Activated CD8-positive, alpha-beta memory T cell treated with anti-CD3 and anti-CD28 coated beads, Interleukin-2, amount 10 ng/mL, durations not matched to agents 7 days and 5 days (primary cell): ENCODE results near the gene CDKAL1. TPM values are rescaled to one million over a fixed set of nuclear protein-coding genes. Genes with fewer than 3 reads are reported as not detected.
A peak's percentile ranks its signal among the peaks of the same experiment; 100 is the strongest.

ENCODE experiments used
- ATAC-seq: fragments of 150-1000 bp; cut with Tn5 transposase; one replicate; pipeline ENCODE4 v1.10.0; 2021; ENCODE audit warnings: moderate library complexity
- CTCF ChIA-PET: fragments of 350-600 bp; sonication (Branson Sonifier 250); formaldehyde crosslinking; loops from one replicate; lab custom pipeline; 2021; ENCODE audit warnings: antibody characterized with exemption; lab: Charles Lee
- DNase-seq: peaks from one replicate; pipeline ENCODE4 v3.0.0-alpha.2; 2020
- H3K27ac Mint-ChIP-seq: one replicate; pipeline ENCODE4 v1.8.0; 2021; ENCODE audit warnings: mild to moderate bottlenecking, mixed read lengths
- H3K27me3 Mint-ChIP-seq: one replicate; pipeline ENCODE4 v1.8.0; 2021; ENCODE audit warnings: mixed read lengths
- H3K36me3 Mint-ChIP-seq: one replicate; pipeline ENCODE4 v1.8.0; 2021; ENCODE audit warnings: mild to moderate bottlenecking, mixed read lengths
- H3K4me1 Mint-ChIP-seq: one replicate; pipeline ENCODE4 v1.8.0; 2021; ENCODE audit warnings: mixed read lengths
- H3K4me3 Mint-ChIP-seq: one replicate; pipeline ENCODE4 v1.8.0; 2021; ENCODE audit warnings: mild to moderate bottlenecking, moderate library complexity, mixed read lengths
- H3K9me3 Mint-ChIP-seq: one replicate; pipeline ENCODE4 v1.8.0; 2022; ENCODE audit warnings: low read depth, mixed read lengths
- total RNA-seq, 2 experiments: library from RNA; stranded (reverse); gene quantifications; one replicate each; pipeline ENCODE4 v1.2.3, GENCODE V29; 2021

CDKAL1 gene
- total RNA-seq, 2 experiments from 2014 or later: 27.9 to 30.0 TPM

DNA sequence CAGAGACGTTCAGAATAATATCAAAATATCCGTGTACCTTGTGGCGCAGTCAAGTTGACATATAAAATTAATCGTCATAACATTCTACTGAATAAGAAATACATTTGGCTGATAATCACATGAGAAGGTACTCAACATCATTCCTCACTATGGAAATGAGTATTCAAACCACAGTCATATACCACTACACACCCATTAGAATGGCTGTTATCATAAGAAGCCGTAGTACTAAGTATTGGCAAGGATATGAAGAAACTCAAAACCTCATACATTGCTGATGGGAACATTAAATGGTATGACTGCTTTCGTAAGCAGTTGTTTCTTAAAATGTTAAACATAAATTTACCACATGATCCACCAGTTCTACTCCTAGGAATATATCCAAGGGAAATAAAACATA is 244.7 kb downstream of the CDKAL1 start:
- CTCF ChIA-PET: no interaction called here
- H3K36me3 Mint-ChIP-seq: peaks cover 22% of the 10 kb centered on the region
- no peaks in the 10 kb centered on the region for H3K9me3 Mint-ChIP-seq
- ATAC-seq (peak; percentile 33), DNase-seq (no peak)
- peaks cover 6% of the 10 kb centered on the region for H3K4me1 Mint-ChIP-seq
- no peaks in the 10 kb centered on the region for H3K27me3 Mint-ChIP-seq
- H3K4me3 Mint-ChIP-seq: no peak overlapping the region
- no peak overlapping the region for H3K27ac Mint-ChIP-seq

DNA sequence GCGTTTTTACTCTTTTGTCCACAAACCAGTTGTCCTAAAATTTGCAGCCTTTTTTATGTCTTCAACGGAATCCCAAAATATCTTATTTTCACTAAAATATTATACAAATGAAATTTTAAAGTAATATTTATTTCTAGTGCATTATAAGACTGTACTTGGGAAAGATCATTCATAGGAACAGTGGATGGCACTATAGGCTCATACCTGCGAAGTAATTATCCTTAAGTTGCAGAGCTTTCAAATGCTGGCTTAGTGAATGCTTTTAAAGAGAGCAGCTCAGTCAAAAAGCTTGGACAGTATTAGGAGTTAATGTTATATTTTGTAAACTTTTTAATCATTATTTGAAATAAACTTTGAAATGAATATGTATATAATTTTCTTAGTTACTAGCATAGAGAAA is 254.9 kb downstream of the CDKAL1 start:
- no peak overlapping the region for H3K4me3 Mint-ChIP-seq
- CTCF ChIA-PET: no interaction called here
- H3K36me3 Mint-ChIP-seq: peaks cover 13% of the 10 kb centered on the region
- DNase-seq (no peak), ATAC-seq (no peak)
- H3K4me1 Mint-ChIP-seq: peaks cover 6% of the 10 kb centered on the region
- no peak overlapping the region for H3K27ac Mint-ChIP-seq
- H3K27me3 Mint-ChIP-seq: no peaks in the 10 kb centered on the region
- H3K9me3 Mint-ChIP-seq: no peaks in the 10 kb centered on the region

DNA sequence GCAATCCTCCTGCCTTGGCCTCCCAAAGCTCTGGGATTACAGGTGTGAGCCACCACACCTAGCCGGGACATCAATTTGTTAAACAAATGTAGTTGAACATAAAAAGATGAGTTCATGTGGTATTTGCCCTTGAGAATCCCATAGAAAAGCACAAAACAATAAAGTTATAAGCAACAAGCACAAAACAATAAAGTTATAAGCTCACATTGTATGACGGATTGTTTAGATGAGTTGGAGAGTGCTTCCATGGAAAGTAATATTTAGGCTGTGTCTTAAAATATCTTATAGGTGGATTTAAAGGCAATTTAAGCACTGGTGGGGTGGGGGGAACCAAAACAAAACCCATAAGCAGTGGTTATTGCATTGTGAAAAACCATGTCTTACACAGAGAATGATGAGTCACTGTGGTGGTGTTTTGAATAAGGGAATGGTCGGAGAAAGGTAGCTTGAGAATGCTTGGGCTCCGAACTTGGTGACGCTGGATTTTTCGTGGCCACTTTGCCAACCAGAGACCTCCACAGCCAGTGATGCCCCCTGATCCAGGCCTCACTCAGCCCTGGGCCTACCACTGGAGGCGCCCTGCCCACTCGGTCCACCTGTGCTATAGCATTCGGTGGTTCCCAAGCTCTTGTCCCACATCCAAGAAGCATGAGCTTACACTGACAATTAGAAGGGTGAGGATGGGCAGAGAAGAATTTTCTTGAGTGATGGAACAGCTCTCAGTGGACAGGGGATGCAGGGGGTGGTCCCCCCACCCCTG is 256.0 kb downstream of the CDKAL1 start:
- Mint-ChIP-seq H3K4me3 (no peak overlapping the region), H3K36me3 (peaks cover 13% of the 10 kb centered on the region), H3K27me3 (no peaks in the 10 kb centered on the region), H3K4me1 (peaks cover 6% of the 10 kb centered on the region), H3K27ac (no peak overlapping the region), H3K9me3 (no peaks in the 10 kb centered on the region)
- CTCF ChIA-PET: no interaction called here
- ATAC-seq: no peak
- no peak for DNase-seq

DNA sequence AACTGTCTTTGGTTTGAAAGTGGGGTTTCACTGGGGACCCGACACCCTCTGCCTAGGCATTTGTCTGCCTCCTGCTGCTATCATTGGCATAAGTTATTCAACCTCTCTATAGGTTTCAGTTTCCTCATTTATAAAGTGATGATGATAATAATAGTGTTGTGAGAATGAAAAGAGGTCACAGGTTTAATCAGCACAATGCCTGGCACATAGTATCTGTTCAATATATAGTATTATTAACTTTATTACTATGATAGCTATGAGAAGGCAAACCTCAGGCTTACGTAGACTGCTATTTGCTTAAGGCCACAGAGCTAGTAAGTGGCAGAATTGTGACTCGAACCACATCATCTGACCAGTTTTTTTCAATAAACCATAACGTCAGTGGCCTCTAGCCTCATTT is 256.8 kb downstream of the CDKAL1 start:
- H3K4me3 Mint-ChIP-seq: no peak overlapping the region
- no peak overlapping the region for H3K27ac Mint-ChIP-seq
- peaks cover 6% of the 10 kb centered on the region for H3K4me1 Mint-ChIP-seq
- H3K36me3 Mint-ChIP-seq: peaks cover 13% of the 10 kb centered on the region
- DNase-seq (no peak), ATAC-seq (no peak)
- CTCF ChIA-PET: no interaction called here
- H3K9me3 Mint-ChIP-seq: no peaks in the 10 kb centered on the region
- no peaks in the 10 kb centered on the region for H3K27me3 Mint-ChIP-seq

DNA sequence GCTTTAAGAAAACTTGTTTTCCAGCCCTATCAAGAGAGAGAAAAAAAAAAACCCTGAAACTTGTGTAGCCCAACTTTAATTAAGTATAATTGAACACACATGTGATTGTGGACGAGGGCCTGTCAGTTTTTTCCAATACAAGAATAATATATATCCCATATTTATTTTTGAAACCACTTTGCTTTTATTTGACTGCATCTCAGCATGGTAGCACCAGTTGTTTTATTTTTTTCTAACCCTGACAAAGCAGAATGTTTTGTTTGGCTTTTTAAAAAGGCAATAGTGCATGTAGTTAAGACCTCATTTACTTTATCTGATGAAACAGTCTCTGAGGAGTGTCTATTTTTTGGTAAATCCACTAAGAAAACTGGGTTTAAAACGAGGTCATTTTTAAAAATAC is 257.7 kb downstream of the CDKAL1 start:
- DNase-seq: no peak
- peaks cover 6% of the 10 kb centered on the region for H3K4me1 Mint-ChIP-seq
- CTCF ChIA-PET: no interaction called here
- no peak overlapping the region for H3K27ac Mint-ChIP-seq
- no peak for ATAC-seq
- H3K9me3 Mint-ChIP-seq: no peaks in the 10 kb centered on the region
- peaks cover 16% of the 10 kb centered on the region for H3K36me3 Mint-ChIP-seq
- no peaks in the 10 kb centered on the region for H3K27me3 Mint-ChIP-seq
- H3K4me3 Mint-ChIP-seq: no peak overlapping the region

DNA sequence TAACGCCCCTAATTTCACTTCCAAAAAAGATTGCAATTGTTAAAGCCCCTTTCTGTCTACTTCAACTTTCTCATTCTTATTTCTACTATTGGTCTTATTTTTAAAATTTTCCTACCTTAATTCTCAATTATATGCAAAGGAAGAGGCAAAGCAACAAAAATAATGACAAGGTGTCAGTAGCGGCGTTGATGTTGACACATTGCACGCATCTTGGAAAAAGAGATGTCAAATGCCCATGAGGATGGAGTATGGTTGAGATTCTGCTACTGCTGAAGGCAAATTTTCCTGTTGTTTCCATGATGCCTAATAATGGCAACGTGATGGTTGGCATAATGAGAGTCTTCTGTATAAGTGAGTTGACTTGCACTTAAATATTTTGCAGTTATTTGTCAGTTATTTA is 258.9 kb downstream of the CDKAL1 start:
- DNase-seq: no peak

DNA sequence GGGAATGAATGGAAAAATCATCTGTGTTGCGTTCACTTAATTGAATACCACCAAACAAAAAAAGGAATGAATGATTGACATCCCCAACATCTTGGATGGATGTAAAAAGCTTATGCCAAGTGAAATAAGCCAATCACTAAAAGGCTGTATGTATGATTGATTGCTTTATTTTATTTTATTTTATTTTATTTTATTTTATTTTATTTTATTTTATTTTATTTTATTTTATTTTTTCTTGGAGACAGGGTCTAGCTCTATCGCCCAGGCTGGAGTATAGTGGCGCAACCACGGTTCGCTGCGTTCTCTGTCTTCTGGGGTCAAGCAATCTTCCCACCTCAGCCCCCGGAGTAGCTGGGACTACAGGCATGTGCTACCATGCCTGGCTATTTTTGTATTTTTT is 263.3 kb downstream of the CDKAL1 start:
- H3K4me3 Mint-ChIP-seq: no peak overlapping the region
- no peaks in the 10 kb centered on the region for H3K4me1 Mint-ChIP-seq
- CTCF ChIA-PET: no interaction called here
- peaks cover 19% of the 10 kb centered on the region for H3K36me3 Mint-ChIP-seq
- H3K27me3 Mint-ChIP-seq: no peaks in the 10 kb centered on the region
- no peak overlapping the region for H3K27ac Mint-ChIP-seq
- no peaks in the 10 kb centered on the region for H3K9me3 Mint-ChIP-seq
- DNase-seq (no peak), ATAC-seq (no peak)

More for the DNA sequence above, 258.9 kb downstream of the CDKAL1 start:
- H3K4me3 Mint-ChIP-seq: no peak overlapping the region
- no peak for ATAC-seq
- CTCF ChIA-PET: no interaction called here
- no peak overlapping the region for H3K27ac Mint-ChIP-seq
- H3K4me1 Mint-ChIP-seq: peaks cover 6% of the 10 kb centered on the region
- no peaks in the 10 kb centered on the region for H3K9me3 Mint-ChIP-seq
- no peaks in the 10 kb centered on the region for H3K27me3 Mint-ChIP-seq
- peaks cover 24% of the 10 kb centered on the region for H3K36me3 Mint-ChIP-seq

DNA sequence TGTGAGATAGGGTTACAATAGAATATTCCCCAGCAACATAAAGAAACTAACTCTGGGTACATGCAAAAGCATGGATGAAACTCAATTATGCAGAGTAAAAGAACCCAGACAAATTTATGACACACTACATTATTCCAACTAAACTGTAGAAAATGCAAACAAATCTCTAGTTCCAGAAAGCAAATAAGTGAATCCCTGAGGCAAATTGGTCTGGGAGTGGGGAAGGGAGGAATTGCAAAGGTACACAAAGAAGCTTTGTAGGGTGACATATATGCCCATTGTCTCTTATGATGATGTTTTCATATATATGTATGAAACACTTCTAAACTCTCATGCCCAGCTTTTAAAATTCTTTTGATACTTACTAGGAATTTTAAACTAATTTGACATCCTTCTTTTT is 266.0 kb downstream of the CDKAL1 start:
- Mint-ChIP-seq H3K4me3 (no peak overlapping the region), H3K9me3 (no peaks in the 10 kb centered on the region), H3K36me3 (peaks cover 22% of the 10 kb centered on the region), H3K27me3 (no peaks in the 10 kb centered on the region), H3K4me1 (no peaks in the 10 kb centered on the region), H3K27ac (no peak overlapping the region)
- no peak for DNase-seq
- no peak for ATAC-seq
- CTCF ChIA-PET: no interaction called here

DNA sequence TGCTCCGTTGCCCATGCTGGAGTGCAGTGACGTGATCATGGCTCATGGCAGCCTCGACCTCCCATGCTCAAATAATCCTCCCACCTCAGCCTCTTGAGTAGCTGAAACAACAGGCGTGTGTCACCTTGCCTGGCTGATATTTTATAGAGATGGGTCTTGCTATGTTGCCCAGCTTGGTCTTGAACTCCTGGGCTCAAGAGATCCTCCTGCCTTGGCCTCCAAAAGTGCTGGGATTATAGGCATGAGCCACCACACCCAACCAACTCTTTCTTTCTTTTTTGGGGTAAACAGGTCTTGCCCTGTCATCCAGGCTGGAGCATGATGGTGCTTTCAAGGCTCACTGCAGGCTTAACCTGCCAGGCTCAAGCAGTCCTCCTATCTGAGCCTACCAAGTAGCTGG is 266.4 kb downstream of the CDKAL1 start:
- ATAC-seq (no peak), DNase-seq (no peak)
- CTCF ChIA-PET: no interaction called here
- Mint-ChIP-seq H3K4me3 (no peak overlapping the region), H3K9me3 (no peaks in the 10 kb centered on the region), H3K27me3 (no peaks in the 10 kb centered on the region), H3K36me3 (peaks cover 22% of the 10 kb centered on the region), H3K4me1 (no peaks in the 10 kb centered on the region), H3K27ac (no peak overlapping the region)

DNA sequence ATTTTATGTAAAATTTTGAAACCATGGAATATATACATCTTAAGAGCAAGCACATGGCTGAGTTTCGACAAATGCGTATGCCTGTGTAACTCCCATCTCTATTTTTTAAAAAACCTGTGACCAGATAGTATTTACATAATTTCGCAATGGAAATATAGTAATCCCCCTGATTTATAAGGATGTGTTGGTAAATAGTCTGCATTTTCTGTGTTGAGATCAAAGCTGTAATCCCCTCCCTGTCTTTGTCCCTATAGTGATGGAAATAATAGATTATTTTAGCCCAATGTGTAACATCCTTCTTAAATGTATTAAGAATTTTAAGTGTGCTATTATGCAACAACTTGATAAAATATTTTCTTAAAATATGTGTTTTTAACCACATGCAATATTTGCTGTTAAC is 267.3 kb downstream of the CDKAL1 start:
- Mint-ChIP-seq H3K9me3 (peaks cover 3% of the 10 kb centered on the region), H3K36me3 (peaks cover 26% of the 10 kb centered on the region), H3K27ac (no peak overlapping the region), H3K4me1 (no peaks in the 10 kb centered on the region), H3K4me3 (no peak overlapping the region), H3K27me3 (no peaks in the 10 kb centered on the region)
- ATAC-seq (no peak), DNase-seq (no peak)
- CTCF ChIA-PET: no interaction called here

DNA sequence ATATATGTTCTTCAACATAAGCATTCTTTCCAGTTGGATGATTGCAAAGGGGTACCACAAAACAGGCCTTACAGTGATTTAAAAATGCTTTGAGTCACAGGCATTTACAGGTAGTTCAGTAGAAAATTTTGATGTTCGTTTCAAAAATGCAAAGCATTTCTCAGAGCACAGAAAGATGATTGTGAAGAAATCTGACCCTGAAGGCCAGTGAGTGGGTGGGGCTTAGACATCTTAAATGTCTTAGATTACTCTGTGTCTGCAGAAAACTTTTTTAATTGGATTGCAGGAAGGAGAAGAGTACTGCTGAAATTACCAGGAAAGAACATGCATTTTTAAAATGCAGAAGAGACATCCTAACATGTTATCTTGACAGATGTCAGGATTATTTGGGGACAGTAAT is 268.3 kb downstream of the CDKAL1 start:
- no peaks in the 10 kb centered on the region for H3K4me1 Mint-ChIP-seq
- H3K9me3 Mint-ChIP-seq: peaks cover 4% of the 10 kb centered on the region
- DNase-seq (no peak), ATAC-seq (no peak)
- H3K27me3 Mint-ChIP-seq: no peaks in the 10 kb centered on the region
- peaks cover 21% of the 10 kb centered on the region for H3K36me3 Mint-ChIP-seq
- H3K27ac Mint-ChIP-seq: no peak overlapping the region
- CTCF ChIA-PET: no interaction called here
- H3K4me3 Mint-ChIP-seq: no peak overlapping the region

DNA sequence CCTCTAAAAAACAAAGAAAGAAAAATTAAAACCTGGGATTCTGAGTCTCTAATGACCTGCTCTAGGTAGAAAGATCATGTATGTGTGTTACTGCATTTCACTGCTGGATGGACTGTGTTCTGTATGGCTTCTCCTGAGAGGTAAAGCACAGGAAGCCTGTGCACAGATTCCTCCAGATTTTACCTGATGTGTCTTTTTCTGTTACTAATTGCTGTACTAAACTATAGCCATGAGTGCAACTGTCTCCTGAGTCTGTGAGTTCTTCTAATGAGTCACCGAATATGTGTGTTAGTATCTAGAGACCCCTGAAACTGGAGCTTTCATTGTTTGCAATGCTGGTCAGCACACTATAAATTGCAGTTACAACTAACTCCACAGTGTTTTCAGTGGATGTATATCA is 270.8 kb downstream of the CDKAL1 start:
- ATAC-seq (no peak), DNase-seq (no peak)
- Mint-ChIP-seq H3K27me3 (no peaks in the 10 kb centered on the region), H3K36me3 (peaks cover 17% of the 10 kb centered on the region), H3K27ac (no peak overlapping the region), H3K9me3 (peaks cover 4% of the 10 kb centered on the region), H3K4me1 (no peaks in the 10 kb centered on the region), H3K4me3 (no peak overlapping the region)
- CTCF ChIA-PET: no interaction called here

DNA sequence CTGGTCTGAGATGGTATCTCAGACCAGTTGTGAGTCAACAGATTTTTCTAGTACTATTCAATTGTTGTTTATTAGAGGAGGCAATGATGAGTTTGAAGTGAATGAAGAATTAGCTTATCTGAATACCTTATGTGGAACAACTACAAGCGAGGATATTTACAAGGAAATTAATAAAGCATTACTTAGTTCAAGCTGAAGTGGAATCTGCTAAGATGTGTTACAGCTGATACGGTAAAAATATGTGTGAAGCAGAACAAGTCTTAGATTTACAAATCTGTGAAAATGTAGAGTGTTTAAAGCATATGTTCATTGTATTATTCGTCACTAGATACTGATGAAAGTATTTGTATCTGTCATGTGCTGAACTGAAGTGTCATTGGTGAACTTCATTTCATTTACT is 272.4 kb downstream of the CDKAL1 start:
- DNase-seq (no peak), ATAC-seq (no peak)
- Mint-ChIP-seq H3K9me3 (peaks cover 5% of the 10 kb centered on the region), H3K4me3 (no peak overlapping the region), H3K27ac (no peak overlapping the region), H3K27me3 (no peaks in the 10 kb centered on the region), H3K36me3 (peaks cover 17% of the 10 kb centered on the region), H3K4me1 (peaks cover 5% of the 10 kb centered on the region)
- CTCF ChIA-PET: no interaction called here

DNA sequence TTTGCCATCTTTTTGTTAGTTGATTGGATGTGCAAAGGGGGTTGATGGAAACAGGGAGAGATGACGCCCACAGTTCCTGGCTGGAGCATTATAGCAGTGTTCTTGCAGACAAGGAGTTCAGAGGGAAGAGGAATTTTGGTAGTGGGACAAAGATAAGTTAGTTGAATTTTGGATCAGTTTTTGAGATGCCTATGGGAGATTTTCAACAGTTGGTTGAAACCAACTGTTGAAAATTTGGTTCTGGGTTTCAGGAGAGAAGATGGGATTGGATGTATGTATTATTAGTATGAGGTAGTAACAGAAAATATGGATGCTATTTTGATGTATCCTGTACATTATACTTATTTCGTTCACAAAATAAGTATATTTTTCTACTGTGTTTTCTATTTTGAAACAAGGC is 274.2 kb downstream of the CDKAL1 start:
- ATAC-seq: no peak
- H3K27me3 Mint-ChIP-seq: no peaks in the 10 kb centered on the region
- no peak overlapping the region for H3K4me3 Mint-ChIP-seq
- peaks cover 5% of the 10 kb centered on the region for H3K4me1 Mint-ChIP-seq
- DNase-seq: no peak
- peaks cover 19% of the 10 kb centered on the region for H3K36me3 Mint-ChIP-seq
- CTCF ChIA-PET: no interaction called here
- H3K27ac Mint-ChIP-seq: no peak overlapping the region
- H3K9me3 Mint-ChIP-seq: peaks cover 6% of the 10 kb centered on the region
